8988T (cell line): ENCODE measurements around the gene DAAM1.

Experiments used
- DNase-seq: peaks from one replicate; pipeline ENCODE4 v3.0.0; 2011

Gene DAAM1

DNA sequence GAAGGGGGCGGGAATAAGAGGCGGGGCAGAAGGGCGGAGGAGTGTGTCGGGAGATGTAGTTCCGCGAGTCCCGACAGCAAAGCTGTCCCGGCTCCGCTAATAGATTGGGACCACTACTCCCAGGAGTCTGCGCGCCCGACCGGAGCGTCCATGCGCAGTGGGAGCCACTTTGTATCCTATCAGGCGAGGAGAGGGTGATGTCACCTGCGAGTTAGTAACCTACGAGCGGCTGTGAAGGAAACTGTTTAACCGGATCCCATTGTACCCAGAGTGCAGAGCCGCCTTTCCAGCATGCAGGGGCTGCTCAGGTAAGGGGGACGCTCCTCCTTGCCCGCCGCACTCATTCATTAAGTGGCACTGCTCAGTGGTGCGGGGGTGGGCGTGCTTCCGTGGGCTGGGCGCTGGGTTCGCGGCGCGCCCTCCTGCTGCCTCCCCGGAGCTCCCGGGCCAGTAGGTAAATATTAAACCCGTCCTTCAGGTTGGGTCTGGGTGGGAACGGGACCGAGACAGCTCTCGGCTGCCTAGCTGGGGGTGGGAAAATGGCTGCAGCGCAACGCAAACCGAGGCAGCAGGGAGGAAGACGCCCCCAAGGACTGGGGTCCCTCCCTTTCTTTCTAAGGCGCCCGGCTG lies at the start of gene DAAM1:
DAAM1 (plus strand) TSS at position 207 of the 630 bp plus-strand sequence. CDS start 74,811 bp downstream, outside the sequence.
- DNase-seq: peak; percentile 74

- DNase-seq: no peak
Measured at GRCh38 chr14:59139324-59139723, 49.1 kb upstream of the DAAM1 start.

- no peak for DNase-seq
Measured at GRCh38 chr14:59140106-59140843, 48.2 kb upstream of the DAAM1 start.

- no peak for DNase-seq
Measured at GRCh38 chr14:59146484-59146883, 42.0 kb upstream of the DAAM1 start.

DNA sequence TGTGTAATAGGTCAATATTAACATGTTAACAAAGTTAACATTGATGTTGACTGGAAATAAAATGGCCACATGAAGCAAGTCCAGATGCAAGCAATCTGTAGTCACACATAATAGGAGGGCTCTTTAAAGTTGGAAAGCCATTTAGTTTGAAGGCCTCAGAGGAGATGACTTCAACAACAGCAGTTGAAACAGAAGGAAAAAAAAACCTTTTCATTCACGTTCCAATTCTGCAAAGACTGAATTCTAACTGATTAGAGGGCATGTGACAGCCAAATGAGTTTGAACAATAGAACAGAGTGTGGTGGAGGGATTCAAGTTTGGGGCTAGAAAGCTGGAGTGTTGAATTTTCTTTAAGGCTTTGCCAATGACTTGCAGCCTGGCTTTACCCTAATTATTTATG lies 41.5 kb upstream of the DAAM1 start:
- no peak for DNase-seq

- no peak for DNase-seq
Measured at GRCh38 chr14:59148334-59148900, 40.0 kb upstream of the DAAM1 start.

DNA sequence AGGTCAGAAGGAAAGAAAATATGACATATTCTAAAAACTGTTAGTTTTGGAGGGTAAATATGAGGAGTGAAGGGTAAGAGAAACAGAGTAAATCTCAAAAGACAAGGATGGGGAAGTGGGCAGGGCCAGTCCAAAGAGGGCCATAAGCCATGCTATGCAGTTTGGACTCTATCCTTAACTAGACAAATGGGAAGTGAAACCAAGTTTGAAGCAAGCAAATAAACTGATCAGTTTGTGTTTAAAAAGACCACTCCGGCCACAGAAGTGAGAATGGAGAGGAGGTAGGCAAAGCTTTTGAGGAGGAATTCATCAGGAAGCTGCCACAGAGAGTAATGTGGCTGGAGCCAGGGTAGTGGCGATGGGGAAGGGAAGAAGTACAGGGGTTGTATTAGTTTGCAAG lies 37.5 kb upstream of the DAAM1 start:
- no peak for DNase-seq

GRCh38 chr14:59154373-59154772 lies 34.1 kb upstream of the DAAM1 start:
- DNase-seq: no peak

DNA sequence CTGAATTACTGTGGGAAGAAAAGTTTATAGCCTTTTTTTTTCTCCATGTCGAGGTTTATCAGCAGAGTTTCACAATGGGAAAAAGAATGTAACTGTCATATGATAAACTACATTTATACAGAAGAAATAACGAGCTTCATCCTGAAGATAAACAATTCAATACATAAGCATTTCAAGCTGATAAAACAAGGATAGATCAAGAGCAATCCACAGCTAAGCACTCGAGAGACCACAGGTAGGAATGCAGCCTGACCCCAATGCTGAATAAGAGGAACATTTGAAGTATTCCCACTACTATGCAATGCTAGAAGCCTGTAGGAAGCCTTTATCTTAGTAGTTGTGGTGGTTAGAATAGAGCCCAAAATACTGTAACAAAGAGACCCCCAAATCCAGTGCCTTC lies 32.6 kb upstream of the DAAM1 start:
- no peak for DNase-seq

DNA sequence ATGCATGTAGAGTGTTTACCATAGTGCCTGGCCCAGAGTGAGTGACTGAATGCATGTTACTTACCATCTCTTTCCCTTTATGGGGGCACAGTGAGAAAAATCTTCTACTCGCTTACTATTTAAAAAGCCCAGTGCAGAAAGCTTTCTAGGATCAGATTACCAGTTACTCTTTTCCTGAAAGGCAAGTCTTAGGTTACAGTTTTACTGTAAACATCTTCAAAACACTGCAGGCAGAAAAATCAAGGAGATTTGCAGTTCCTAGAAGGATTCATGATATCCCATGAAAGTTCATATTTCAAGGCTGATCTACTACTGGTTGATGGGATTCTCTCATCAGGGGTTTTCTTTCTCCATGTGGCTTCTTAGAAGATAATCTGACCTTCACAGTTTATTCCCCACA lies 29.3 kb upstream of the DAAM1 start:
- no peak for DNase-seq

DNA sequence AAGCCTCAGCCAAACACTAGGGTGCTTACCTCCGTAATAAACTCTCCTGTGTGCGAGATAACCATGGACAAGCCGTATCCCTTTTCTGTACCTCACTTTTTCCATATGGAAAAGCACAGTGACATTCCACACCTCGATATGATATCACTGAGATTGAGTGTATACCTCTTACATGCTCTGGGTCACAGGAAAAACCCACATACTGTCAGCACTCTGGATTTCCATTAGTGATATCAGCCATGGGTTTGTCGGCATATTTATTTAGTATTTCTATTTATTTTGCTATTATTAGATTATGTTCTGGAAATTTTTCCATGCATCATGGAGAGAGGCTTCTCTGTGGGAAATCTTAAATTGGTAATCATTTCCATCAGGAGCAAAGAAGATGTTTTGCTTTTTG lies 28.0 kb upstream of the DAAM1 start:
- DNase-seq: no peak

DNA sequence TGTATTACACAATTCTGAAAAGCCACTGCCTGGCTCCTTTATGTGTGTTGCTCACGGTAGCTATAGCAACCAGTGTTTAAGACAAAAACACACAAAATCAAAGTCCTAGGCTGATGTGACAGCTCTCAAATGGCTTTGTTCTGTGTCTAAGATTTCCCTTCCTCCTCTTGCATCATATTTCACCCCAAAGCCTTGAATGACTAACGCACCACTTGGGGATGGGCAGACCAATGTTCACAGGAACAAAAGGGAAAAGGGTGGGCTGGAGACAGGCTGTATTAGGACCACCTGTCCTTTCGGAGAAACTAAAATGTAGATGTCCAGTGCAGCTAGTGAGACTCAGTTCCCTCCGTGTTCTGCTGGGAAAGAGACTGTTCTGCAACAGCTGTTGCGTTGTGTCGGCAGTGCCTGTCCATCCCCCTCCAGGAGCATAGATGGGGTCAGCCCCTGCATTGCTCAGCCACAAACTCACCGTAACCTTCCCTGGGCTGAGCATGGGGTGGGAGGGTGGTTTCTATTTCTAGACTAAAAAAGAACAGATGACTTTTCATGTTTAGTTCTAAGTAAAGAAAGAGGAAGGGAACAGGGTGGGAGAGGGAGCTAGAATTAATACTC lies 26.8 kb upstream of the DAAM1 start:
- no peak for DNase-seq

DNA sequence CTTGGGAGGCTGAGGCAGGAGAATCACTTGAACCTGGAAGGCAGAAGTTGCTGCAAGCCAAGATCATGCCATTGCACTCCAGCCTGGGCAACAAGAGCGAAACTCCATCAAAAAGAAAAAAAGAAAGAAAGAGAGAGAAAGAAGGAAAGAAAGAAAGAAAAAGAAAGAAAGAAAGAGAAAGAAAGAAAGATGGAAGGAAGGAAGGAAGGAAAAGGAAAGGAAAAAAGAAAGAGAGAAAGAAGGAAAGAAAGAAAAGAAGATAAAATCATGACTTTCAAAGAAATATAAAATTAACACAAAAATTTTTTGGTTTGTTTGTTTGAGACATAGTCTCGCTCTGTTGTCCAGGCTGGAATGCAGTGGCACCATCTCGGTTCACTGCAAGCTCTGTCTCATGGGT lies 22.2 kb upstream of the DAAM1 start:
- no peak for DNase-seq

GRCh38 chr14:59175404-59175803 lies 13.1 kb upstream of the DAAM1 start:
- DNase-seq: no peak

DNA sequence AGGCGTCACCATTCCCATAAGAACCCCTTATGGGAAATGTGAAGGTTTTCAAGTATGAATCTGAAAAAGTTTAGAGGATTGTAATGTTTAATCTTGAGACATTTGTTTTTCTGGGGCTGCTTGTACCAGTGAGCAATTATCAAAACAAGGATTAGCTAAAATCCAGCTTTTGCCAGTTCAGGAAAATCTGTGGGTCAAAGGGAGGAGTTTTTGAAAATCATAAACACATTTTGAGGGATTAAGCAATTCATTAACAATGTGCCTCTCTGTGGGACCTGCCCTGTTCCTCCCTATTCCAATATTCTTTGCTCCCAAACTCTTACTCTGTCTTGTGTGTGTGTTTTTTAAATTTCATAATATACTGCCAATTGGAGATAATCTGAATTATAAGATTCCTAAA lies 11.7 kb upstream of the DAAM1 start:
- DNase-seq: no peak

DNA sequence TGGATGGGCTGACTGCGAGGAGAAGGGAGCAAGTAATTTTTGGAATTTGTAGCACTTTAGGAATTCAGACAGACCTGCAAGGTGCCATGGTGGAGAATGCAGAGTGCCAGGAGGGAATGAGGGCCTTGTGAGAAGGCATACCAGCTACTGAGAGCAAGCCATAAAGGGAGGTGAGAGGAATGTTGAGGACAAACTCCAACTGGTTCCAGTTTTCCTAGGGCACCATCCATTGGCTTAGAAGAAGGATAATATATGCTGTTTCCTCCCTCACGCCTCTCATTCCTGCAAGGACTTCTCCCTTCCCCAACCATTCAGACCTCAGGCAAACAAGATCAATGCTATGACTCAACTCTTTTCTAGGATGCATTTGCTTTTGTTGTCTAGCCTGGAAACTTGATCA lies 11.2 kb upstream of the DAAM1 start:
- DNase-seq: no peak

DNA sequence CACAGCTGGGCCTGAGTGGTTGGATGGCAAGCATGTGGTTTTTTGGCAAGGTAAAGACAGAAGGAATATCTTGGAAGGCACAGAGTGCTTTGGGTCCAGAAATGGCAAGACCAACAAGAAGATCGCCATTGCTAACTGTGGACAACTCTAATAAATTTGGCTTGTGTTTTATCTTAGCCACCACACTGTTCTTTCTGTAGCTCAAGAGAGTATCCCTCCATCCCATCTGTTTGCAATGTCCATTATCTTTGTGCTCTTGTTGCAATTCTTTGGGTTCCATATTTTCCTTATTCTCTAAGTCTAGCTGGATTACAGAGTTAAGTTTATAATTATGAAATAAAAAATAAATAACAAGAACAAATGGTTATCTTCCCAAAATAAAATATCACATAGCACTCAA lies 6.7 kb upstream of the DAAM1 start:
- DNase-seq: no peak

DNA sequence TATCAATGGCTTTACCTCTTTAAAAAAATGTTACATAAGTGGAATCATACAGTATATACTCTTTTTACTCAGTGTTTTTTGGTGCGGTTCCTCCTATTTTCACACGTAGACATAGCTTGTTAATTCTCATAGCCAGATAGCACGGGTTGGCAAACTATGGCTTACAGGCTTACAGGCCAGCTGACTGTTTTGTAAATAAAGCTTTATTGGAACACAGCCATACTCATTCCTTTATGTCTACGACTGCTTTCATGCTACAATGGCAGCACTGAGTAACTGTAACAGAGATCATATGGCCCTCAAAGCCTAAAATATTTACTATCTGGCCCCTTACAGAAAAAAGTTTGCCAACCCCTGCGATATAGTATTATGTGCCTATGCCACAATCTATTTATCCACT lies 5.8 kb upstream of the DAAM1 start:
- DNase-seq: no peak

GRCh38 chr14:59183150-59183549 lies 5.3 kb upstream of the DAAM1 start:
- DNase-seq: no peak

DNA sequence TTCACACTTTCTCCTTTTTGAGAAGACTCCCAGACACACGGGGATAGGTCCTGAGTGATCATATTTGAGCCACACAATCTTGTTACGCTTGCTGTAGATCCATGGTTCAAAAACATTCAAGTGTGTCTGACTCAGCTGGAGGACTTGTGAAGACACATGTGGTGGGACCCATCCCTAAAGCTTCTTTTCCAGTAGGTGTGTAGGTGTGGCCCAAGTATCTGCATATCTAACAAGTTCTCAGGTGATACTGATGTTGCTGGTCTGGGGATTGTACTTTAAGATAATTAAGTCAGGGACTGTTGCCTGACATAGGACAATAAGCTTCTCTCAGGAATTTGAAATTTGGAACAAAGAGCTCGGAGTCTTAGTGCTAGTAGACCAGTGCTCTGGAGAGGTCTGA lies 4.1 kb upstream of the DAAM1 start:
- no peak for DNase-seq

DNA sequence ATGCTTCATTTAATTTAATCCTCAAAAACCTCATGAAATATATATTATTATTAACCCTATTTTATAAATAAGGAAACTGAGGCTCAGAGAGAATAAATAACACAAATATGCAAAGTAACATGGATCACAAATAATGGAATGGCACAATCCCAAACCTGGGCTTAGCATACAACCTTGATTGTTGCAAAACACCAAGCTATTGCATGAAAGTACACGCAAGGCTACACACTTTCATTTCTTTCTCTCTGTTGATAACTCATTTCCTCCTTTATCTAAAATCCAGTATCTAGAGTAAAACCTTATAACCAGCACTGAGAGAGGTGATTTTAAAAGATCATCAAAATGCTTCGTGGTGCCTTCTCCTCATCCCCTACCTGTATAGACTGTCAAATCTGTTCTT lies 2.8 kb upstream of the DAAM1 start:
- no peak for DNase-seq

- no peak for DNase-seq
Measured at GRCh38 chr14:59186306-59186705, 2.2 kb upstream of the DAAM1 start.

GRCh38 chr14:59187118-59187517 lies 1.3 kb upstream of the DAAM1 start:
- DNase-seq: no peak

- no peak for DNase-seq
Measured at GRCh38 chr14:59187802-59188460, 536 bp upstream of the DAAM1 start.
